Measurements from ENCODE around the gene RAP1GAP. TPM values are rescaled to one million over a fixed set of nuclear protein-coding genes. Genes with fewer than 3 reads are reported as not detected.

Gene RAP1GAP
- total RNA-seq, 1 experiment from 2014 or later: 30.2 TPM

DNA sequence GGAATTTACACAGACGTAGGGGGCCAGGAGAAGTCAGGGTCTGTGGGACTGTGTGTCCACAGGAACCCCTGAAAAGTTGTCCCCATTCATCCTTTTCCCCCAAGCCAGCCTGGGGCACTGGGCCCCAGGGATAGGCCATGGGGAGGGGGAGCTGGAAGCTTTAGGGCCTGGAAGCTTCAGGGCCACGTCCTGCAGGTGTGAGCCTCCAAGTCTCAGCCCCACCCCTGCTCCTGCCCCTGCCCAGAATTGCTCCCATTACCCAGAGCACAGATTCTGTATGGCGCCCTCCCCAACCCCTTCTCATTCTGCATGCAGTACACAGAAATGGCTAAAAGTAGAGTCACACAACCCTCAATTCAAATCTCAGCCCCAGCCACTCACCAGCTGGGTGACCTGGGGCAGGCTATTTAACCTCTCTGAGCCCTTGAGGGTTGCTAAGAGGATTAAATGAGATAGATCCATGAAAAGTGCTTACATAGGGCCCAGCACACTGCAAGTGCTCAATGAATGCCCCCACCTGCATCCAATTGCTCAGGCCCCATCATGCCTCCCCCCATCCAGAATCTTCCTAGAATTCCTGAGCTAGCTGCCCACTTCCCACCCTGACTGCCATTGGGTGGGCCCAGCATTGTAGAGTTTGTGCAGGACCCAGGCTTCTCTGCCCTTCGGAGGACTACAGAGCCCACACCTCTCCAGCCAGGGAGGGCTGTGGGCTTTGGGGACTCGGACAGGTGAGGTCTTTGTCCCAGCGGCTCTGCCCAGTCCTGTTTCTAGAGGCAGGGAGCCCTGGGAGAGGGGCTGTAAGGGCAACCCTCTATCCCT lies 6.5 kb downstream of the RAP1GAP start:
- no peaks in the 10 kb centered on the region for H3K4me1 ChIP-seq (replicated peaks; ENCODE audit: insufficient read depth)
- H3K36me3 ChIP-seq (ENCODE audit: low read depth): no peaks in the 10 kb centered on the region
- intact Hi-C loops (cut with micrococcal nuclease; ENCODE audit: unreplicated experiment): loop anchor here (10.0 kb wide), 1 partner anchor 752 kb away; no protein-coding TSS in a partner anchor
- H2AFZ ChIP-seq: no peak overlapping the region
- BruUV-seq (replicated peaks): no TSS peak
- no peaks in the 10 kb centered on the region for H3K9me2 ChIP-seq (ENCODE audit: insufficient read depth)
- no peaks in the 10 kb centered on the region for H3K27me3 ChIP-seq (ENCODE audit: insufficient read depth, low read depth)
- no peak overlapping the region for H3K27ac ChIP-seq
- no peak overlapping the region for H3K4me2 ChIP-seq
- DNase-seq: no peak
- H3K4me3 ChIP-seq: no peak overlapping the region
- H3F3A ChIP-seq (ENCODE audit: insufficient read depth, low read depth): no peaks in the 10 kb centered on the region
- TF ChIP-seq EZH2 (IDR thresholded peaks at IDR 0.05; ENCODE audit: low read depth): no peak
- TF ChIP-seq, protein P1, sequence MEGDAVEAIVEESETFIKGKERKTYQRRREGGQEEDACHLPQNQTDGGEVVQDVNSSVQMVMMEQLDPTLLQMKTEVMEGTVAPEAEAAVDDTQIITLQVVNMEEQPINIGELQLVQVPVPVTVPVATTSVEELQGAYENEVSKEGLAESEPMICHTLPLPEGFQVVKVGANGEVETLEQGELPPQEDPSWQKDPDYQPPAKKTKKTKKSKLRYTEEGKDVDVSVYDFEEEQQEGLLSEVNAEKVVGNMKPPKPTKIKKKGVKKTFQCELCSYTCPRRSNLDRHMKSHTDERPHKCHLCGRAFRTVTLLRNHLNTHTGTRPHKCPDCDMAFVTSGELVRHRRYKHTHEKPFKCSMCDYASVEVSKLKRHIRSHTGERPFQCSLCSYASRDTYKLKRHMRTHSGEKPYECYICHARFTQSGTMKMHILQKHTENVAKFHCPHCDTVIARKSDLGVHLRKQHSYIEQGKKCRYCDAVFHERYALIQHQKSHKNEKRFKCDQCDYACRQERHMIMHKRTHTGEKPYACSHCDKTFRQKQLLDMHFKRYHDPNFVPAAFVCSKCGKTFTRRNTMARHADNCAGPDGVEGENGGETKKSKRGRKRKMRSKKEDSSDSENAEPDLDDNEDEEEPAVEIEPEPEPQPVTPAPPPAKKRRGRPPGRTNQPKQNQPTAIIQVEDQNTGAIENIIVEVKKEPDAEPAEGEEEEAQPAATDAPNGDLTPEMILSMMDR (conservative IDR thresholded peaks at IDR 0.05): no peak
- H3K9me3 ChIP-seq (ENCODE audit: insufficient read depth, low read depth): no peaks in the 10 kb centered on the region
- CTCF ChIA-PET: interaction anchor here (0.5 to 0.6 kb wide), 2 partner anchors 11 to 316 kb away, joined by 4 to 6 read pairs; no protein-coding TSS in a partner anchor
- POLR2A ChIA-PET (ENCODE audit: unreplicated experiment): interaction anchor here (0.6 kb wide), 1 partner anchor 223 kb away, joined by 4 read pairs; the partner anchor contains the start of gene NBPF3
- H3K79me2 ChIP-seq (ENCODE audit: low read depth): no peaks in the 10 kb centered on the region
- H4K20me1 ChIP-seq (ENCODE audit: insufficient read depth): no peaks in the 10 kb centered on the region

DNA sequence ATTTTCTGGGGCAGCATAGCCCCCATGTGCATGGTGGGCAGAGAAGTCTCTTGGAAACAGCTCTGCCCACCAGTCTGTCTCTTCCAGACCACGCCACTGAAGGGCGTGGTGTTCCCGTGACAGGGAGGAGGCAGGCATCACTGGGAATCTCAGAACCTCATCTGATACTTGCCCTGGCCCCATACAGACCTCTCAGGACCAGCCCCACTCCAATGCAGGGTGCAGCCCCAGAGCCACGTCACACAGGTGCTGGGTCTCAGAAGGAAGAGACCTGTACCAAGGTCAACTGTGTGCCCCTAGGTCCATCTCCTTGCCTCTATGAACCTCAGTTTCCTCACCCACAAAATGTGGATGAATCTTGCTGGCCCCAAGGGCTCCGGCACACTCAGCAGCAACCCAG lies 7.3 kb downstream of the RAP1GAP start:
- no peak overlapping the region for H2AFZ ChIP-seq
- no peaks in the 10 kb centered on the region for H3K9me3 ChIP-seq (ENCODE audit: insufficient read depth, low read depth)
- ChIA-PET CTCF (interaction anchor here (0.5 to 0.6 kb wide), 2 partner anchors 10 to 317 kb away, joined by 4 to 6 read pairs; no protein-coding TSS in a partner anchor), POLR2A (ENCODE audit: unreplicated experiment) (interaction anchor here (0.6 kb wide), 1 partner anchor 222 kb away, joined by 4 read pairs; the partner anchor contains the start of gene NBPF3)
- no peaks in the 10 kb centered on the region for H3K9me2 ChIP-seq (ENCODE audit: insufficient read depth)
- H3K27ac ChIP-seq: no peak overlapping the region
- H3F3A ChIP-seq (ENCODE audit: insufficient read depth, low read depth): no peaks in the 10 kb centered on the region
- H3K79me2 ChIP-seq (ENCODE audit: low read depth): no peaks in the 10 kb centered on the region
- no peak overlapping the region for H3K4me3 ChIP-seq
- no peaks in the 10 kb centered on the region for H4K20me1 ChIP-seq (ENCODE audit: insufficient read depth)
- TF ChIP-seq, protein P1 (conservative IDR thresholded peaks at IDR 0.05): no peak
- no peaks in the 10 kb centered on the region for H3K36me3 ChIP-seq (ENCODE audit: low read depth)
- BruUV-seq (replicated peaks): no TSS peak
- no peak for DNase-seq
- intact Hi-C loops (cut with micrococcal nuclease; ENCODE audit: unreplicated experiment): loop anchor here (10.0 kb wide), 1 partner anchor 753 kb away; no protein-coding TSS in a partner anchor
- no peaks in the 10 kb centered on the region for H3K4me1 ChIP-seq (replicated peaks; ENCODE audit: insufficient read depth)
- H3K4me2 ChIP-seq: no peak overlapping the region
- H3K27me3 ChIP-seq (ENCODE audit: insufficient read depth, low read depth): no peaks in the 10 kb centered on the region

DNA sequence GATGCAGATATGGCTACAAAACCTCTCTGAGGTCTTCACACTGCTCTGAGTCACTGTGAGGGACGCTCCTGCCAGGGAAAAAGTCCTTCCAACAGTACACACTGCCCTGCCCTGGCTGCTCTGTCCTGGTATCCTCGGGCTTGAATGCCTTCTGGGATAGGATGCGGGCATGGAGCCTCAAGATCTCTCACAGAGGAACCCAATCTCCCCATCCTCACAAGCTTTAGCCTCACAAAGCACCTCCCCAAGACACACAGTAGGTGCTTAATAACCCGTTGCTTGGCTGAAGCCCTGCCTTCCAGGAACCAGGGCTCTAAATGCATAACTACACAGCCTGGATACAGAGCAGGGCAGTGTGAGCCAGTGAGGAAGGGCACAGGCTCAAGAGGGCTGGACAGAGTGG lies 9.2 kb downstream of the RAP1GAP start:
- no peak for TF ChIP-seq EZH2 (IDR thresholded peaks at IDR 0.05; ENCODE audit: low read depth)
- TF ChIP-seq, protein P1 (conservative IDR thresholded peaks at IDR 0.05): no peak
- H3K4me2 ChIP-seq: no peak overlapping the region
- BruUV-seq (replicated peaks): no TSS peak
- H4K20me1 ChIP-seq (ENCODE audit: insufficient read depth): no peaks in the 10 kb centered on the region
- H3F3A ChIP-seq (ENCODE audit: insufficient read depth, low read depth): 0 out of 2 replicates have a peak, but pooled peaks cover 3% of the 10 kb centered on the region
- H3K79me2 ChIP-seq (ENCODE audit: low read depth): no peaks in the 10 kb centered on the region
- H3K27me3 ChIP-seq (ENCODE audit: insufficient read depth, low read depth): no peaks in the 10 kb centered on the region
- no peak overlapping the region for H3K27ac ChIP-seq
- ChIA-PET POLR2A (ENCODE audit: unreplicated experiment) (no interaction called here), CTCF (no interaction called here)
- no peaks in the 10 kb centered on the region for H3K9me3 ChIP-seq (ENCODE audit: insufficient read depth, low read depth)
- no peaks in the 10 kb centered on the region for H3K36me3 ChIP-seq (ENCODE audit: low read depth)
- H3K9me2 ChIP-seq (ENCODE audit: insufficient read depth): no peaks in the 10 kb centered on the region
- DNase-seq: no peak
- intact Hi-C loops (cut with micrococcal nuclease; ENCODE audit: unreplicated experiment): loop anchor here (1.0 to 10.0 kb wide), 7 partner anchors 48 to 755 kb away; partner anchors contain the start of gene ALPL
- H3K4me3 ChIP-seq: no peak overlapping the region
- H3K4me1 ChIP-seq (replicated peaks; ENCODE audit: insufficient read depth): peaks cover 15% of the 10 kb centered on the region
- no peak overlapping the region for H2AFZ ChIP-seq

All from PC-9 (cell line).